T-helper 17 cell (primary cell): ENCODE measurements around the gene ELL. TPM values are rescaled to one million over a fixed set of nuclear protein-coding genes. Genes with fewer than 3 reads are reported as not detected.

Experiments used
- ATAC-seq: fragments of 150-1000 bp; cut with Tn5 transposase; 2 replicates; pipeline ENCODE4 v1.10.0; 2021; ENCODE audit warnings: mild to moderate bottlenecking, moderate library complexity
- DNase-seq, 3 donors: peaks; one replicate each; pipeline versions ENCODE4 v3.0.0 to v3.0.0-alpha.2; 2020 to 2021
- H3K9me3 ChIP-seq: one replicate; pipeline ENCODE4 v1.7.0; 2013; ENCODE audit warnings: low read length, mild to moderate bottlenecking; ENCODE audit not compliant: control insufficient read depth, poor library complexity, severe bottlenecking
- H3K27ac Mint-ChIP-seq: one replicate; pipeline ENCODE4 v1.8.0; 2022; ENCODE audit warnings: mild to moderate bottlenecking, moderate library complexity, mixed read lengths
- H3K27me3 Mint-ChIP-seq: one replicate; pipeline ENCODE4 v1.8.0; 2022; ENCODE audit warnings: mixed read lengths
- H3K36me3 Mint-ChIP-seq: one replicate; pipeline ENCODE4 v1.8.0; 2022; ENCODE audit warnings: low read depth, mixed read lengths
- H3K4me1 Mint-ChIP-seq: one replicate; pipeline ENCODE4 v1.8.0; 2022; ENCODE audit warnings: mild to moderate bottlenecking, mixed read lengths
- H3K4me3 Mint-ChIP-seq: one replicate; pipeline ENCODE4 v1.8.0; 2022; ENCODE audit warnings: mild to moderate bottlenecking, moderate library complexity, mixed read lengths
- total RNA-seq, 4 donors: library from RNA in 2 of 4; stranded (reverse) in 2 of 4; gene quantifications; one replicate each; pipeline ENCODE4 v1.2.3 and lab custom pipeline; 2022 to 2026

The ELL gene
- total RNA-seq, 2 donors from 2014 or later = 51.0 to 62.8 TPM

DNA sequence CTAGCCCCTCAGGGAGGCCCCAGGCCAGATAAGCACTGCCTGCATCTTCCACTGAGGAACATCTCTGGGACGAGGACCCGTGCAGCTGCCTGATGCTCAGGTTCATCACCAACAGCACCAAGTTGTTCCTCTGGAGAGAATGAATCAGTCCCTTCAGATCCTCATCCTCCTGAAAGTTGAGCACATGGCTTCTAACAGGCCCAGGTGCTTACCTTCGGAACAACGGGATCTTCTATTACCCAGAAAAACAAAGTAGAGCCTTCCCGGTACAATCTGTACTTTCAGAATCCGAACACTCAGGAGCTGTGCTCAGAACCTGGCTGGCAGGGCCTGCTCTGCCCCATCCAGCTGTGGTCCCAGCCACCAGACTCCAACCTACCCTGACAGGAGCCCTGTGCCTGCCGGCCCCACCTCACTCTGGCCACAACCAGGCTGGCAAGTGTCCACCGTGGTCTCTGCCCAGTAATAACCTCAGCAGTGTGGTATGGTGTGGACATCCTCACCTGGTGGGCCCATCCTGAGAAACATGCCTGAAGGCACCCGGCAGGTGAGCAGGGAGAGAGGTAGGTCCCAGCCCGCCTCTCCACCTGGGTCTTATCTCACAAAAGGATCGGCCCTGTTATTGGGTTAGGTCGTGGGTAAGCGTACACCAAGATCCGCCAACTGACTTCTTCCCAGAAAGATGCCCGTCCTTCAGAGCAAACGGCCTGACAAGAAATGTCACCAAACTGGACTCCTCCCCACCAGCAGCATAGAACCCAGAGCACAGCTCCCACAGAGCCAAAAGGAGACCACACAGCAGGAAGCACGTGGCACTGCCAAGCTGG, 34.1 kb downstream of the ELL start:
- peak overlapping the region; percentile 67 for H3K27ac Mint-ChIP-seq
- ATAC-seq (peak; percentile 1), DNase-seq (no peak)
- H3K4me1 Mint-ChIP-seq = peaks cover 52% of the 10 kb centered on the region
- H3K27me3 Mint-ChIP-seq = no peaks in the 10 kb centered on the region
- H3K4me3 Mint-ChIP-seq = peak overlapping the region; percentile 61
- no peaks in the 10 kb centered on the region for H3K9me3 ChIP-seq
- no peaks in the 10 kb centered on the region for H3K36me3 Mint-ChIP-seq

DNA sequence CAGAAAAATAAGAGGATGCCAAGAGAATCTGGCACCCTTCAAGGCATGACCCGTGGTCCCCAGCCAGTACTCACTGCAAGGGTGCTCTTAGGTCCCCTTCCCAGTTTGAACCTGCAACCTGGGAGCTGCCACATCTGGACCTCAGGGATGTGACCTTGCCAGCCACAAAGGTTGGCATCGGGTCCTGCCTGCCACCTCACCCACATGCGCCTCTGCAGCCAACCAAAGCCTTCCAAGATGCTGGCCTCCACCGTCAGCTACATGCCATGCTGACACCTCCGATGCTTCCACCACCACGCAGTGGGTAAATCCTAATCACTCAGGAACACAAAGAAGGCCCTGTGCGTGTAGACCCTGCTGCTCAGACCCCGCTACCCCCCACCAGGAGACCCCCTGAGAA, 35.1 kb downstream of the ELL start:
- Mint-ChIP-seq H3K27me3 (no peaks in the 10 kb centered on the region), H3K36me3 (no peaks in the 10 kb centered on the region), H3K27ac (peak overlapping the region; percentile 67), H3K4me1 (peaks cover 48% of the 10 kb centered on the region), H3K4me3 (peak overlapping the region; percentile 72)
- DNase-seq (no peak), ATAC-seq (no peak)
- no peaks in the 10 kb centered on the region for H3K9me3 ChIP-seq

DNA sequence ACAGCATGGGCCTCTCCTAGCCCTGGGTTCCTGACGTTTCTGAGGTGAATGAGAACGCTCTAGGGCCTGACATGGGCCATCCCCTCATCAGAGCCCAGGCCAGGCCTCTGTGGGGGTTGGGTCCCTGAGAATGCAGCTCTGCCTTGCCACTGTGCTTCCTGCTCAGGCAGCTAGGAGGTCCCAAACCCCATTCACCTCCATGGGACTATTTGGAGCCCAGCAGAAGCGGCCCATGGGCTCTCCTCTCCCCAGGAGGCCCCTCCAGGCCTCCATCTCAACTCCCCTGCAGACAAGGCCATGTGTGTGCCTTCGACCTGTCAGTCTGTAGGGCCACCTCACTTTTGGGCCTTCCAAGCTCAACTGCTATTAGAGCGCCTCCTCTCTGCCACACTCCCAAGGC, 36.9 kb downstream of the ELL start:
- Mint-ChIP-seq H3K4me1 (peaks cover 58% of the 10 kb centered on the region), H3K27ac (peak overlapping the region; percentile 67), H3K4me3 (no peak overlapping the region), H3K27me3 (no peaks in the 10 kb centered on the region), H3K36me3 (no peaks in the 10 kb centered on the region)
- no peaks in the 10 kb centered on the region for H3K9me3 ChIP-seq
- DNase-seq (no peak), ATAC-seq (no peak)

DNA sequence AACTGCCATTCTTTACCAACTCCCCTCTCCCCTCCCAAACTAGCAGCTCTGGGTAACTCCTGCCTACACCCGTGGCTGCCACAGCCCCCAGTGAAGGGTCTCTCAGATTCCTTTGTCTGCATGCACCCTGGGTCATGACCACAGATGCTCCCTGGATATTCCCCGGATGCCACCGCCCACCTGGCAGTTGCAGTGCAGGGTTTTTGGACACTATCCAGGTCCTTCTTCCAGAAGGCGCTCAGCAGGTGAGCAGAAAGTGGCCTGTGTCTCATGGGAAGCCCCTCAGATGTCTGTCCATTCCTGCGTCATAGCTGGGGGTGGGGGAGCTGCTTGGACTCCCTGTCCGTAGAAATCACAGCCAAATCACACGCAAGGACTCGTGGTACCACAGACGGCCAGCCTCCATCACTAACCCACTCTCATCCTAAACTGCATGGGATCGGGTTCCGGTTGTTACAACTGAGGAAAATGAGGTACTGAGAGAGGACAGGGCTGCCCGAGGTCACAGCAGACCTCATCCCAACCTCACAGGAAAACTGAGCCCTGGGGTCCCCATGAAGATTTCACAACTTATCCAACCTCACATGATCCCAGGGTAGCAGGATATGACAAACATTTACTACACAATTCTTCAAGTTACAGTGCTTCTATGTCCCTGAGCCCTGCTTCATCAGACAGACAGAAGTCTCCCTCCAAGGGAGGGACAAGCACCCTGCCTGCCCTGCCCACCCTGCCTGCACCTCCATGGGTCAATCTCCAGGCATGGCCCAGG, 38.6 kb downstream of the ELL start:
- H3K27ac Mint-ChIP-seq = peak overlapping the region; percentile 45

DNA sequence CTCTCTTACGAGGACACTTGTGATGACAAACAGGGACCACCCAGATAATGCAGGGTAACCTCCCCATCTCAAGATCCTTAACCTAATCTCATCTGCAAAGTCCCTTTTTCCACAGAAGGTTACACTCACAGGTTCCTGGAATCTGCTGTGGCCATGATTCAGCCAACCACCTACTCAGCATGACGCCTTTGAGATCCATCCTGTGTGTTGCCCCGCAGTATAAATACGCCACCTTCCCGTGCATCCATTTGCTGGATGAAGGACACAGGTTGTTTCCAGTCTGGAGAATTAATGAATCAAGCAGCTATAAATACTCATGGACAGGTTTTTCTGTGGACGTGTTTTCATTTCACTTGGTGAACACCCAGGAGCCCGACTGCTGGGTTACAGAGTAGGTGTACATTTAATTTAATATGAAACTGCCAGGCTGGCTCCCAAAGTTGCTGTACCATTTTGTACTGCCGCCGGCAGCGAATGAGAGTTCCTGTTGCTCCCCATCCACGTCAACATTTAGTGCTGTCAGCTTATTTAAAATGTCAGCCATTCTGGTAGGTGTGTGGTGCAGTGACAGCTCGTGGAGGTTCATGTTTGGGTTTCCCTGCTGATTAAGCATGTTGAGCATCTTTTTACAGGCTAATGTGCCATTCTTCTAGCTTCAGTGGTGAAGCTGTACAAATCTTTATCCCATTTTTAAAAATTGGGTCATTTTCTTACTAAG, 40.2 kb downstream of the ELL start:
- no peaks in the 10 kb centered on the region for H3K36me3 Mint-ChIP-seq
- H3K9me3 ChIP-seq = no peaks in the 10 kb centered on the region
- H3K27ac Mint-ChIP-seq = peak overlapping the region; percentile 97
- peak overlapping the region; percentile 25 for H3K4me3 Mint-ChIP-seq
- ATAC-seq (no peak), DNase-seq (no peak)
- H3K27me3 Mint-ChIP-seq = no peaks in the 10 kb centered on the region
- H3K4me1 Mint-ChIP-seq = peaks cover 62% of the 10 kb centered on the region

More for the DNA sequence above, 38.6 kb downstream of the ELL start:
- ATAC-seq = no peak
- H3K9me3 ChIP-seq = no peaks in the 10 kb centered on the region
- no peak for DNase-seq
- Mint-ChIP-seq H3K4me3 (peak overlapping the region; percentile 21), H3K36me3 (no peaks in the 10 kb centered on the region), H3K4me1 (peaks cover 63% of the 10 kb centered on the region), H3K27me3 (no peaks in the 10 kb centered on the region)

DNA sequence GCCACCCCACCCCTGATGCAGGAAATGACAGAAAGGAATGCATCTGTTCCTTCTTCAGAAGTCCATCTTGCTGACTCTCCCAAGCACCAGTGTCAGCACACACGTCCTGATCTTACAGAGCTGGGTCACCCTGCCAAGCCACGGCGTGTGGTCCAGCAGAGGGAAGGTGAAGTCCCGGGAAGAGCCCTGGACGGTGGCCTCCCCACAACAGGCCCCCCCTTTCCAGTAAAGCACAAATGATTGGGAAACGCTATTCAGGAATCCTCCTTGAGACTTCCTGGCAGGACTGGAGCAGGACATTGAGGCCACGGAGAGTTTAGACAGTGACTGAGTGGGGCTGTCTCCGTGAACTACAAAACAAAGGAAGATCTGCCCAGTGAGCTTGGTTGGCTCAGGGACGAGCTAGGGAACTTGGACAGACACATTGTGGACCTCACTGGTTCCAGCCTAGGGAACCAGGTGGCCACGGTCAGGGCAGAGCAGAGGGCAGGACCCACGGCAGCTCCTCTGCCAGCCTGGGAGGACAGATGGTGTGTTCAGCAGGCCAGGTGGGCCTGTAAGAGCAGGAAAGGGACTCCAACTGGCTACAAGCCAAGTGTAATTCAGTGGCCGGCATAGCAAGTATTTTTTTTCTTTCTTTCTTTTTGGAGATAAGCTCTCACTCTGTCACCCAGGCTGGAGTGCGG, 41.7 kb downstream of the ELL start:
- no peak for ATAC-seq

DNA sequence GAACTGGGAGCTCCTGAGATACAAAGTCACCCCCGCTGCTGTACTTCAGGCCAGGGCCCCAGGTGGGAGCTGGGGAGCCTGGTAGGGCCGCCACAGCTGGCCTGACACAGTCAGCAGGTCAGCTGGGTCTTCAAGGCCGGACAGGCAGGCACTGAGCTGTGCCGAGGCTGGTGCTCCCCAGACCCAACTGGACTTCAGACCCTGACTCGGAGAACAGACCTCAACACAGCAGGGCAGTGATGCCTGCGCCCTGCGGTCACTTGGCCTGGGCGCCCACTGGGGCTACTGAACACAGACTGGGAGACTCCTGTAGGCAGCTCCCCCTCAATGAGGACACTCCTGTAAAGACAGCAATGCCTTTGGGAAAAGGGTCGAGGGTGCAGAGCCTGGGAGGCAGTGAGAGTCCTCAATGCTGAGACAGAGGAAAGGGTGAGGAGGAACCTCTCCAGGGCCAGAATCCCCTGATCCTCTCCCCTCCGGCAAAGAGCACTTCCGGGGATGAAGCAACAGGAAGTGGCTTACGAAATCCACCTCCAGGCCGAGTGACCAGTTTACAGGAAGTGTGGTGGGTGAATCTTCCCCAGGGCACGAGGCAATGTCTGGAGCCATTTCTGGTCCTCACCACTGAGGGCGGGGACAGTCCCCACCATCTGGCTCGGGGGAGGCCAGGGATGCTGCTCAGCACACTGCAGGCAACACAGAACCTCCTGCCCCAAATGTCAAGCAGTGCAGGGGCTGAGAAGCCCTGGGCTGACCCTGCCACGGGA, 43.1 kb downstream of the ELL start:
- H3K9me3 ChIP-seq = no peaks in the 10 kb centered on the region
- Mint-ChIP-seq H3K27me3 (no peaks in the 10 kb centered on the region), H3K4me1 (peaks cover 68% of the 10 kb centered on the region), H3K36me3 (no peaks in the 10 kb centered on the region), H3K27ac (peak overlapping the region; percentile 97), H3K4me3 (peak overlapping the region; percentile 86)
- peak; percentile 54 for ATAC-seq
- DNase-seq = peak in 2 of 3 donors; percentile 29 to 44

More for the DNA sequence above, 41.7 kb downstream of the ELL start:
- H3K4me3 Mint-ChIP-seq = peak overlapping the region; percentile 36
- no peaks in the 10 kb centered on the region for H3K27me3 Mint-ChIP-seq
- no peaks in the 10 kb centered on the region for H3K36me3 Mint-ChIP-seq
- no peak for DNase-seq
- H3K9me3 ChIP-seq = no peaks in the 10 kb centered on the region
- peaks cover 62% of the 10 kb centered on the region for H3K4me1 Mint-ChIP-seq
- H3K27ac Mint-ChIP-seq = peak overlapping the region; percentile 97

DNA sequence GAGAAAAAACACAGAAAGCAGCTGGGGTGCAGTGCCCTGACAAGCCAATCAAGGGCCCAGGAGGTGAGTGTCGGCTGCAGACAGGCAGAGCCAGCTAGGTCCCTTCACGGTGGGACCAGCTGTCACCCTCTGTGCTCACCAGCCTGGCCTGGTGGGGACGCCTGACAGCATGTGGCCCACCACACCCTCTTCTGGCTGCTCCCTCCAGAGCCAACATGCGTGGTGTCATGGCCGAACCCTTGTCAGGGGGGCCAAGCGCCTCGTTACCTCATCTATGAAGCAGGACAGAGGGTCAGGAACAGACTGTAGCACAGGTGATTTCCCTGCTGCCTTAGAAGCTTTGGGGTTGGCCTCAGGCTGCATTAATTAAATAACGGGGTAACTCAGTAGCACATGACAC, 43.9 kb downstream of the ELL start:
- H3K4me1 Mint-ChIP-seq = peaks cover 69% of the 10 kb centered on the region
- no peaks in the 10 kb centered on the region for H3K27me3 Mint-ChIP-seq
- H3K9me3 ChIP-seq = no peaks in the 10 kb centered on the region
- no peak for DNase-seq
- peak overlapping the region; percentile 97 for H3K27ac Mint-ChIP-seq
- no peak for ATAC-seq
- H3K4me3 Mint-ChIP-seq = peak overlapping the region; percentile 82
- no peaks in the 10 kb centered on the region for H3K36me3 Mint-ChIP-seq

DNA sequence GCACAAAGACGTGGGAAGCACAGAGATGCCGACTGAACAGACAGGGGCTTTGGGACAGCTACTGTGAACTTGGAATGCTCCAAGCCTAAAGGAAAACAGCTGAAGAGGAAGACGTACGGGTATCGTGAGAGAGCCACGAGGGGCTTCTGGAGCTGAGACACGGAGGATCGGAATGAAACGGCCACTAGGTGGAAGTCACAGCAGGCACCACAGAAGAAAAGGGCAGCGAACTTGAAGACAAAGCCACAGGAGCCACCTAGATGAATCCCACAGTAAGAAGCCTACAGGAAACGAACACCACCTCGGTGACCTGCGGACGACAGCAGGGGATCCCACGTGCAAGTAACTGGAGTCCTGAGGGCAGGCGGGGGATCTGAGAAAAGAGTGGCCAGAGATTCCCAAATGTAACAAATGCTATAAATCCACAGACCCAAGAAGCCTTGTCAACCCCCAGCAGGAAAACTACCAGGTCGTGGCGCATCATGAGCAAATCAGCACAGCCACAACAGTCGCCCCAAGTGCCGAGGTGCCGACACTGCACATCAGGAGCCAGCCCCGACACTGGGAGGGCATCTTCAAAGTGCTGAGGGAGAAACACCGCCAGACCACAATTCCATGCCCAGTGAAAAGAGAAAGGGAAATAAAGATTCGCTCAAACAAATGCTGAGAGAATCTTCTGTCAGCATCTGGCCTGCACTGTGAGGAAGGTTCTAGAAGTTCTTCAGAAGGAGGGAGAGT, 44.7 kb downstream of the ELL start:
- Mint-ChIP-seq H3K4me1 (peaks cover 67% of the 10 kb centered on the region), H3K4me3 (peak overlapping the region; percentile 82), H3K36me3 (no peaks in the 10 kb centered on the region), H3K27me3 (no peaks in the 10 kb centered on the region), H3K27ac (peak overlapping the region; percentile 97)
- no peaks in the 10 kb centered on the region for H3K9me3 ChIP-seq
- no peak for DNase-seq
- ATAC-seq = no peak

DNA sequence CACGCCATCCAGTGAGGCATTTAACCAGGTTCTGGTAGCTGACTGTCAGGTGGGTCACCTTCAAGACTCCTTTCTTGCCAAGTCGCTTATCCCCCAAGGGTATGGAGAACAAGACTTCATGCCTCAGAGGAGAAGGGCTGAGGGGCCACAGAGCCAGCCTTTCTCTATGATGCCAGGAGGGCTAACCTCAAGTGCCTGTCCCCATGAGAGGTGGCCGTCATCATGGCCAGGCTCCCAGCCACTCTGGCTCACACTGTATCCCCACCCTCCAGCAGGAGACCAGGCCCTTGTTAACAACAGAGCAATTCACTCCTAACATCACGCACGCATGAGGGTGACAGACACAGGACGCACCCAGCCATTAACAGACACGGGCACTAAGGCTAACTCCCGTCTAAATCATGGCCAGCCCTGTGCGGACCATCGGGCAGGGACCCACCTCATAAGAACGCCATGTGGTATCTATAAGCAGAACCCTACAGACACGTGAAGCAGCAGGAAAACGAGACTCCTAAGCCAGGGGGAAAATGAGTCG, 45.3 kb downstream of the ELL start:
- no peaks in the 10 kb centered on the region for H3K9me3 ChIP-seq
- H3K4me3 Mint-ChIP-seq = peak overlapping the region; percentile 82
- H3K4me1 Mint-ChIP-seq = peaks cover 66% of the 10 kb centered on the region
- DNase-seq = no peak
- ATAC-seq = no peak
- H3K27me3 Mint-ChIP-seq = no peaks in the 10 kb centered on the region
- H3K27ac Mint-ChIP-seq = peak overlapping the region; percentile 97
- H3K36me3 Mint-ChIP-seq = no peaks in the 10 kb centered on the region

DNA sequence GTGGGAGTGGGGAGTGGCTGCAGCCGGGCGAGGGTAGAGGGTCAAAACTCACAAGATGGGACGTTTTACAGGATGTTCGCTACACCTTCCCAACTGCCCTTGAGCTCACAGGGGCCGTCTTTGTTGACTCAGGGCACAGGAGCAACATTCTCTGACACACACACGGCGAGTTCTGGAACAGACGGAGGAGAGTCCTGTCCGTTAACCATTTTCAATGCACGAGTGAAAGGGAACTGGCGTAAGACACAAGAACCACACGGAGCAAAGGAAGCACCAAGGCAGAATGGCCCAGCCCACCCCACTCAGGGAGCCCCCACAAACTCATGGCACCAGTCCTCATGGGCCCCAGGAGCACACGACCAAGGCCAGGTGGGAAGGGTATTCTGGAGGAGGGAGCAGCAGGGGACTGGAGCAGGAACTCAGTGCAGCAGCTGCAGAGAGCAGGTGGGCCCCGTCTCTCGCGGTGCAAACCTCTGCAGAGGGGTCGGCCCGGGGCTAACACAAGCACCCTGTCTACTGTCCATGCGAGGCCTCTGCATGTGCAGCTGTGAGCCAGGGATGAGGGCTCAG, 46.0 kb downstream of the ELL start:
- ATAC-seq (no peak), DNase-seq (no peak)
- H3K9me3 ChIP-seq = no peaks in the 10 kb centered on the region
- peak overlapping the region; percentile 74 for H3K4me3 Mint-ChIP-seq
- peaks cover 61% of the 10 kb centered on the region for H3K4me1 Mint-ChIP-seq
- peak overlapping the region; percentile 96 for H3K27ac Mint-ChIP-seq
- no peaks in the 10 kb centered on the region for H3K27me3 Mint-ChIP-seq
- no peaks in the 10 kb centered on the region for H3K36me3 Mint-ChIP-seq
